ENCODE results near the gene AATK. TPM values are rescaled to one million over a fixed set of nuclear protein-coding genes. Genes with fewer than 3 reads are reported as not detected.

The AATK gene
- total RNA-seq, 2 experiments from 2014 or later = 0.78 to 1.0 TPM

GRCh38 chr17:81131486-81132196 lies 34.4 kb downstream of the AATK start:
- H3K27ac Mint-ChIP-seq = no peak overlapping the region
- H3K27me3 Mint-ChIP-seq = no peaks in the 10 kb centered on the region
- H3K36me3 Mint-ChIP-seq = no peaks in the 10 kb centered on the region
- no peaks in the 10 kb centered on the region for H3K4me1 Mint-ChIP-seq (ENCODE audit: low read depth)
- ChIA-PET POLR2A (no interaction called here), CTCF (no interaction called here)
- DNase-seq = no peak
- H3K4me3 Mint-ChIP-seq = no peak overlapping the region
- intact Hi-C loops (cut with micrococcal nuclease) = no loop called here
- H3K9me3 Mint-ChIP-seq = no peaks in the 10 kb centered on the region

DNA sequence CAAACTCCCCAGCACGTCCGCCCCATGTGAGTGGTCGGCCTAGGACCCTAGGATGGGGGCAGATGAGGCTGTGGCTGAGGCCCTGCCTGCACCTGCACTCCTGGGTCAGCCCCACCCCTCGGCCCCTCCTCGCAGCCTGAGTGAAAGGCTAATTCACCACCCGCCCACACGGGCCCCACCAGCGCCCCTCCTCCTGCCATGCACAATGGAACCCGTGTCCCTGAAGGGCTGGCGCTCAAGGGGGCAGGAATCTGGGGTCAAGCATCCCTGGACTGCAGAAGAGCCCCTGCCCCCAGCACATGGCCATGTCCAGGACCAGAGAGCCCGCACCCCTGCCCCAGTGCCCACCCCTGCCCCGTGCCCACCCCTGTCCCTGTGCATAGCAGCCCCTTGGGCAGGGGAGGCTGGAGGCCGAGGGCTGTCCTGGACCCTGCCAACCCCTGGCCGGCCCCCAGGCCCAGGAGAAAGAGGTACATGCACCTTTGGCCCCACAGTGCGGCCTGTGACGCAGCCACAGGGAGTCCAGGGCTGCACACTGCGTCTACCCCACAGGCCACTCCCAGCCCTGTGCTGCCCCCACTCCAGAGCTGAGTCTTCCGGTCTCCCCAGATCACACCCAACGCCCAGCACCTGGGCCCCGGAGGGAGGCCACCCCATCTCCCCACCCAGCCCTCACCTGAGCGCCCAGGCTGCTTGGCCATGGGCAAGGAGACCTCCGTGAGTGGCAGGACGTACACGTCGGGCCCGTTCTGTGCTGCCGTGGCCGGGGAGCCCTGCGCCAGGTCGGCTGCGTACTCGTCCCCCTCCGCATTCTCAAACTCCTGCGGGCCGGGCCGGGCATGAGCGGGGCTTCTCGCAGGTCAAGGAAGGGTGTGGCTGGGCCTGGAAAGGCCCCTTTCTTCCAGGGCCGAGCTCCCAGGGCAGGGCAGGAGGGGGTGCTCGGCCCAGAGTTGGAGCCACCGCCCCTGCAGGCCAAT lies 35.3 kb downstream of the AATK start:
- POLR2A ChIA-PET = interaction anchor here (0.6 kb wide), 1 partner anchor 291 kb away, joined by 3 read pairs; no protein-coding TSS in a partner anchor
- no peak for DNase-seq
- Mint-ChIP-seq H3K27me3 (no peaks in the 10 kb centered on the region), H3K4me3 (no peak overlapping the region), H3K36me3 (no peaks in the 10 kb centered on the region), H3K27ac (no peak overlapping the region), H3K9me3 (no peaks in the 10 kb centered on the region), H3K4me1 (ENCODE audit: low read depth) (no peaks in the 10 kb centered on the region)
- CTCF ChIA-PET = no interaction called here
- intact Hi-C loops (cut with micrococcal nuclease) = no loop called here

DNA sequence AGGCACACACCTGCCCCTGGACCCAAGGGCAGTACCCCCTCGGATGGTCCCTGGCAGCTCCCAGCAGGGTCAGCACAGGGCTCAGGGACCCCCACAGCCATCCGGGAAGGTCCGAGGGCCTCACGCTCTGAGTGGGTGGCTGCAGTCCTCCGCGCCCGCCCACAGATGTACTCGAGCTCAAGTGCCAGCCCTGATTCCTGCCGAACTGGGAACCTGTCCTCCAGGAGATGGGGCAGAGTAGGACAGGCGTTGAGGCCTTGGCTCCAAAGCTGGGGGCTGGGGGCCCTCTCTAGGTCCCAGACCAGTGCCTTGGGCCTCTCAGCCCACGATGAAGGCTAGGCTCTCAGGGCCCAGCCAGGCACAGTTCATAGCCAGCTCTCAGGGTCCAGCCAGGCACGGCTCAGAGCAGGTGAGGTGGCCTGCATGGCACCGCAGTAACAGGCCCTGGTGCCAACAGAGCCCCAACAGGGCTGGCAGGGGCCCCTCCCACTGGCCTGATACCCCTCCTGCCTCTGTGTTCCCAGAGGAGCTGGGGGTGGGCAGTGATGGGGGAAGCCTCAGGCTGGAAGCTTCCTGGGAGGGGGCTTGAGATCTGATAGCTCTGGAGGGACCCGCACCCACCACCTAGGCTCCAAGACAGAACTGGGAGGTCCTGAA lies 36.2 kb downstream of the AATK start:
- POLR2A ChIA-PET = no interaction called here
- intact Hi-C loops (cut with micrococcal nuclease) = no loop called here
- H3K36me3 Mint-ChIP-seq = no peaks in the 10 kb centered on the region

DNA sequence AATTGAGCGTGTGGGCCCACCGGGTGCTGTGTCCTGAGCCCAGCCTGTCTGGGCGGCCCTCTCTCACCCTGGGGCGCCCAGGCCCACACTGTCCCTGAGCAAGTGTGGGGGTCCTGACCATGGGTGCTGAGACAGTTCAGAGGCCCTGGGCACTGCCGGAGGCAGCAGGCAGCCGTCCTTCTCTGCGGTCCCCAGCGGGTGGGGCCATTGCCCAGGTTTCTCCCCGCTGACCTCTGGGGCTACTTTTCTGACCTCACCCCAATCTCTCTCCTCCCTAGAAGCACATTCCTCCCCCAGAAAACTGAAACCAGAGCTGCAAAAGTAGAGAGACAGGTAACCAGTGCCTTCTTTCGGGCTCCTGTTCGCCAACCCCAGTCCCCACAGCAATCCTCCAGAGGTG lies 36.7 kb downstream of the AATK start:
- ChIA-PET CTCF (interaction anchor here (0.7 kb wide), 1 partner anchor 300 kb away, joined by 3 read pairs; no protein-coding TSS in a partner anchor), POLR2A (no interaction called here)
- H3K27me3 Mint-ChIP-seq = no peaks in the 10 kb centered on the region
- H3K9me3 Mint-ChIP-seq = no peaks in the 10 kb centered on the region
- intact Hi-C loops (cut with micrococcal nuclease) = no loop called here
- no peaks in the 10 kb centered on the region for H3K36me3 Mint-ChIP-seq
- DNase-seq = no peak
- no peak overlapping the region for H3K27ac Mint-ChIP-seq
- H3K4me1 Mint-ChIP-seq (ENCODE audit: low read depth) = no peaks in the 10 kb centered on the region
- no peak overlapping the region for H3K4me3 Mint-ChIP-seq

More for the DNA sequence above, 36.2 kb downstream of the AATK start:
- Mint-ChIP-seq H3K27ac (no peak overlapping the region), H3K9me3 (no peaks in the 10 kb centered on the region), H3K4me3 (no peak overlapping the region), H3K4me1 (ENCODE audit: low read depth) (no peaks in the 10 kb centered on the region), H3K27me3 (no peaks in the 10 kb centered on the region)
- DNase-seq = no peak
- CTCF ChIA-PET = interaction anchor here (0.7 kb wide), 1 partner anchor 300 kb away, joined by 3 read pairs; no protein-coding TSS in a partner anchor

DNA sequence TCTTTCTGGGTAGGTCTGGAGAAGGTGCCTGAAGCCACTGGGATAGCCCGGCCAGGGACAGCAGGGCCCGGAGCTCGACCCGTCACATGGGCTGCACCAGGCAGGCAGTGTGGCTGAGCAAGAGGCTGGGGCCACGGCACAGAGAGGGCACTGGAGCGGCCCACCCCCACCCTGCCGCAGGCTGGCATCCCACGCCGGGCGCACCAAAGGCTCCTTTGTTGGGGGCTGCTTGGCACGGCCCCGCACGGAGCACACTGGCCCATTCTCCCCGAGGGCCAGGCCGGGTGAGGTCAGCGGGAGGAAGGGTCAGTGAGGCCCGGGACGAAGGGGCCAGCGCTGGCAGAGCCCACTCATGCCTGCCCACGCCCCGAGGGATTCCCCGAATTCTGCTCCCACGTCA lies 37.2 kb downstream of the AATK start:
- no peak overlapping the region for H3K27ac Mint-ChIP-seq
- no peaks in the 10 kb centered on the region for H3K9me3 Mint-ChIP-seq
- no peaks in the 10 kb centered on the region for H3K27me3 Mint-ChIP-seq
- H3K36me3 Mint-ChIP-seq = no peaks in the 10 kb centered on the region
- DNase-seq = no peak
- ChIA-PET CTCF (no interaction called here), POLR2A (no interaction called here)
- H3K4me3 Mint-ChIP-seq = no peak overlapping the region
- intact Hi-C loops (cut with micrococcal nuclease) = no loop called here
- H3K4me1 Mint-ChIP-seq (ENCODE audit: low read depth) = no peaks in the 10 kb centered on the region

DNA sequence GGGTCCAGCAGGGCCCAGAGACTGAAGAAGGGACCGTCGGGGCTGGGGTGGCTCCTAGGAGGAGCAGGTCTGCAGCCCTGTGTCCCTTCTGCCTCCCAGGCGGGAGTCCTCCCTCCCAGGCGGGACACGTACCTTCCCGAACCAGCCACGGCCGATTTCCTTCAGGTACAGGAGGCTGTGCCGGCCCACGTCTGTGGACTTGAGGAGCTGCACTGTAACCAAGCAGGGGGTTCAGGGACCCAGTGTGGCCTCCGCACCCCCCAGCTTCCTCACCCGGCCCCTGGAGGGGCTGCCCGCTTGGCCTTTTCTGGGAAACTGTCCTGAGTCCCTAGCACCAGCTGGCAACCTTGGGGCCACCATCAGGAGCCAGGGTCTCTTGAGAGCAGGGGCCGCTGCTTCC lies 37.7 kb downstream of the AATK start:
- H3K4me1 Mint-ChIP-seq (ENCODE audit: low read depth) = no peaks in the 10 kb centered on the region
- H3K9me3 Mint-ChIP-seq = no peaks in the 10 kb centered on the region
- H3K4me3 Mint-ChIP-seq = no peak overlapping the region

DNA sequence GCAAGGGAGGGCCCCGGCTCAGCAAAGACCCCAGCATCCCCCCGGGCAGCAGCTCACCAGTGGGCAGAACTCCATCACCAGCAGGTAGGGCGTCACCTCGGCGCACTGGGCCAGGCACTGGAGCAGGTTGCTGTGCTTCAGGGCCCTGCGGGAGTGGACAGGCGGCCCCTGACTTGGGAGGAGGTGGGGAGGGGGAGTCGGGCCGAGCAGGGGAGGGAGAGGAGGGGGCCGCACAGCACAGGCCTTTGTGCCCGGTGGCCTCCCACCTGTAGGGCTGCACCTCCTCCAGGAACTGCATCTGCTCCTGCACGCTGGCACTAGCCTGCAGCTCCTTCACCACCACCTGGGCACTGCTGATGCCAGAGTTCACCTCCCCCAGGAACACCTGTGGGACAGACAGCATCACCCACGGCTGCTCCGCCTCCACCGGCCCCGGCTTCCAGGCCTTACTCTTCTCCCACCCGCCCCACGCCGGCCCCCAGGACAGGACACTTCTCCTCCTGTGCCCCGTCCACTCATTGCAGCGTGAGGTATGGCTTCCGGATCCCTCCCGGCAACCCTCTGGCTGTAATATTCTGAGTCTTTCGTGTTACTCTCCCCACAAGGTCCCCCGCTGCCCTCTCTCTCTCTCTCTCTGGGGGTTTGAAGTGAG lies 38.4 kb downstream of the AATK start:
- Mint-ChIP-seq H3K9me3 (no peaks in the 10 kb centered on the region), H3K36me3 (no peaks in the 10 kb centered on the region), H3K27ac (no peak overlapping the region), H3K4me1 (ENCODE audit: low read depth) (no peaks in the 10 kb centered on the region), H3K27me3 (no peaks in the 10 kb centered on the region), H3K4me3 (no peak overlapping the region)
- DNase-seq = no peak
- intact Hi-C loops (cut with micrococcal nuclease) = no loop called here
- CTCF ChIA-PET = no interaction called here
- POLR2A ChIA-PET = no interaction called here

More for the DNA sequence above, 37.7 kb downstream of the AATK start:
- no peak overlapping the region for H3K27ac Mint-ChIP-seq
- ChIA-PET CTCF (no interaction called here), POLR2A (no interaction called here)
- H3K27me3 Mint-ChIP-seq = no peaks in the 10 kb centered on the region
- no peak for DNase-seq
- intact Hi-C loops (cut with micrococcal nuclease) = no loop called here
- H3K36me3 Mint-ChIP-seq = no peaks in the 10 kb centered on the region

DNA sequence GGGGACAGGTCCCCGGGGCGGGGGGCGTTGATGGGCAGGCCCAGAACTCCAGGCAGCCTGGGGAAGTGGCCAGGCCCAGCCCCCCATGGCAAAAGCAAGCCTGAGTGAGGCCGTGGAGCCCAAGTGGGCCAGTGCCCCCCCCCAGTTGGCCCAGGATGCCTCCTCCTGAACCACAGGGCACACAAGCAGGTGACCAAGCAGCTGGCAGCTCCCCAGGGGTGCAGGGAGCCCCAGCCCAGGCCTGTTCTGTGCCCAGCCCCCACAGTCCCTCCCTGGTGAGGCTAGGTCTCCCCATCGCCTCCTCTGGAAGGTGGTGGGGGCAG lies 38.9 kb downstream of the AATK start:
- CTCF ChIA-PET = no interaction called here
- POLR2A ChIA-PET = no interaction called here
- H3K27ac Mint-ChIP-seq = no peak overlapping the region
- no peaks in the 10 kb centered on the region for H3K9me3 Mint-ChIP-seq
- H3K4me1 Mint-ChIP-seq (ENCODE audit: low read depth) = no peaks in the 10 kb centered on the region
- intact Hi-C loops (cut with micrococcal nuclease) = no loop called here
- H3K4me3 Mint-ChIP-seq = no peak overlapping the region
- no peak for DNase-seq
- H3K27me3 Mint-ChIP-seq = no peaks in the 10 kb centered on the region
- H3K36me3 Mint-ChIP-seq = no peaks in the 10 kb centered on the region

- no peaks in the 10 kb centered on the region for H3K4me1 Mint-ChIP-seq (ENCODE audit: low read depth)
These were observed 39.5 kb downstream of the AATK start for GRCh38 chr17:81126281-81127132.

DNA sequence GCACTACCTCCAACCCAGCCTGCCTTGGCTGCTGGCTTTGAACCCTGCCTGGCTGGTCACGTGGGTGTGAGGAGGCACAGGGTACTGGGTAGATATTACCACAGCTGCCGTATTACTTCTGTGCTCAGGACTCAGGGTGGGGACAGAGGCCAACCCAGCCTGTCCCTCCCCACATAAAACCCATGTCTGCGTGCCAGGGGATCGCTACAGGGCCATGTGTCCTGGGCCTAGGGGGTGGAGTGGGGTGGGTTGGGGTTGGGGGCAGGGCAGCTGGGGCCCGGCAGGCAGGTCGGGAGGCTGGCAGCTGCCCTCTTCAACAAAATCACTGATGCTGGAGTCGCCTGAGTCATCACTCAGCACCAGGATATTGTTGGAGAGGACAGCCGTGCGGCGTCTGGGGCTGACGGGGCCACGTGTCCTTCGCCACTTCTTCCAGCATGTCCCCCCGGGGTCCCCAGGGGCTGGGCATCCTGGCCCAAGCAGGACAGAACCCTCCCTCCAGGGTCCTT lies 40.4 kb downstream of the AATK start:
- Mint-ChIP-seq H3K4me1 (ENCODE audit: low read depth) (no peaks in the 10 kb centered on the region), H3K9me3 (no peaks in the 10 kb centered on the region), H3K4me3 (no peak overlapping the region), H3K36me3 (no peaks in the 10 kb centered on the region), H3K27ac (no peak overlapping the region), H3K27me3 (no peaks in the 10 kb centered on the region)
- DNase-seq = no peak
- intact Hi-C loops (cut with micrococcal nuclease) = no loop called here
- POLR2A ChIA-PET = no interaction called here
- CTCF ChIA-PET = no interaction called here

More at GRCh38 chr17:81126281-81127132, 39.5 kb downstream of the AATK start:
- intact Hi-C loops (cut with micrococcal nuclease) = no loop called here
- H3K27ac Mint-ChIP-seq = no peak overlapping the region
- no peak for DNase-seq
- no peaks in the 10 kb centered on the region for H3K27me3 Mint-ChIP-seq
- no peaks in the 10 kb centered on the region for H3K36me3 Mint-ChIP-seq
- no peak overlapping the region for H3K4me3 Mint-ChIP-seq
- CTCF ChIA-PET = no interaction called here
- no peaks in the 10 kb centered on the region for H3K9me3 Mint-ChIP-seq
- POLR2A ChIA-PET = no interaction called here

GRCh38 chr17:81124377-81124776 lies 41.6 kb downstream of the AATK start:
- Mint-ChIP-seq H3K4me3 (no peak overlapping the region), H3K36me3 (no peaks in the 10 kb centered on the region), H3K4me1 (ENCODE audit: low read depth) (peaks cover 2% of the 10 kb centered on the region), H3K27me3 (no peaks in the 10 kb centered on the region), H3K27ac (no peak overlapping the region), H3K9me3 (no peaks in the 10 kb centered on the region)
- POLR2A ChIA-PET = no interaction called here
- no peak for DNase-seq
- intact Hi-C loops (cut with micrococcal nuclease) = no loop called here
- CTCF ChIA-PET = no interaction called here

All from activated CD4-positive, alpha-beta memory T cell treated with anti-CD3 and anti-CD28 coated beads for 36 hours (primary cell).